Stimulated activated CD4-positive, alpha-beta T cell treated with anti-CD3 and anti-CD28 coated beads, Interleukin-1b, Interleukin-23, amount 100 ng/mL, for 4 hours (primary cell): ENCODE results near the gene GPX2.

ENCODE experiments used
- DNase-seq, 2 donors: peaks; one replicate each; pipeline ENCODE4 v3.0.0-alpha.2; 2020; ENCODE audit warnings: low read depth in 2 of 2

GPX2 gene

DNA sequence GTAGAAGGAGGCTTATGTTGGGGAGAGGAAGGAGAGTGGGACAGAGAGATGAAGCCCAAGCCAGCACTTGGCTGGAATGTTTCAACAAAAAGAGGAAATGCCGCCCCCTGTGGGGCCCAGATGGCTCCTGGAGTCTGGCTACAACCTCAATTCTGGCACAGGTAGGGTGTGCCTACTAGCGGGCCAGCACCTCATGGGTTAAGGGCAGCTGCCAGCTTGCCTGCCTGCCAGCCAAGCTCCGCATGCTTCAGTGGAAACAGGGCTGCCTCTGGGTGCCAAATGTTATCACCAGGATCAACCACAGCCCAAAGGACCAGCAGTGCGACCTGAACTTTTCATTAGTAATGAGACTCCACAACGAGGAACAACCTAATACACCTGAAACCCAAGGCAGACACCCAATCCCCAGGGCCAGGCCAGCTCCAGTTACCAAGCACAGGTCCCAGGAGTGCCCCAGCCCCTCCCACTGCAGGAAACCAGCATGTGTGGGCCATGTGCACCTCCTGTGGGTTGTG is 18.3 kb upstream of the GPX2 start:
- DNase-seq, result no peak

DNA sequence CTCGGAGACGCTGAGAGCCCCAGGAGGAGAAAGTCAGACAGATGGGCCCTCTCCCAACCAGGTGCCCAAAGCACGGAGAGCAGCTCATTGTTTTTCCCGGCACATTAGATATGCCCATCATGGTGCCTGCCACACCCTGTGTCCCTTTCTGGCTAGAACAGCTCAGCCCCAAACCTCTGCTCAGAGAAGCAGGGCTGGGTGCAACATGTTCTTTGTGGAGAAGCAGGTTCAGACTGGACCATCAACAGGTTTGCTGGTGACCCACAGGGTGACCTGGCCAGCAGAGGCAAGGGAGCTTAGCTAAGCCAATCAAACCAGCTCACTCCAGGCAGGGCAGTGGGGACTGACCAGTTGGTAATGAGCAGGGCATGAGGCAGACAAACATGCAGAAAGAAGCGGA is 16.2 kb upstream of the GPX2 start:
- no peak for DNase-seq

DNA sequence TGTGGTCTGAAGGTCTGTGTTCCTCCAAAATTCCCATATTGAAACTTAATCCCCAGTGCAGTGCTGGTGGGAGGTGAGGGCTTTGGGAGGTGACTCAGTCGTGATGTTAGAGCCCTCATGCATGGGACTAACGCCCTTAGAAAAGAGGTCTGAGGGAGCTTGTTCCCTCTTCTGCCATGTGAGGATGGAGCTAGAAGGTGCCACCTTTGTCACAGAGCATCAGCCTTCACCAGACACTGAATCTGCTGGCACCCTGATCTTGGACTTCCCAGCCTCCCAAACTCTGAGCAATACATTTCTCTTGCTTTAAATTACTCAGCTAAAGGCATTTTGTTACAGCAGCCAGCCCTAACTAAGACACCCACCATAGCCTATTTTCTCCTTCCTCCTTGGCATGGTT is 15.7 kb upstream of the GPX2 start:
- no peak for DNase-seq

DNA sequence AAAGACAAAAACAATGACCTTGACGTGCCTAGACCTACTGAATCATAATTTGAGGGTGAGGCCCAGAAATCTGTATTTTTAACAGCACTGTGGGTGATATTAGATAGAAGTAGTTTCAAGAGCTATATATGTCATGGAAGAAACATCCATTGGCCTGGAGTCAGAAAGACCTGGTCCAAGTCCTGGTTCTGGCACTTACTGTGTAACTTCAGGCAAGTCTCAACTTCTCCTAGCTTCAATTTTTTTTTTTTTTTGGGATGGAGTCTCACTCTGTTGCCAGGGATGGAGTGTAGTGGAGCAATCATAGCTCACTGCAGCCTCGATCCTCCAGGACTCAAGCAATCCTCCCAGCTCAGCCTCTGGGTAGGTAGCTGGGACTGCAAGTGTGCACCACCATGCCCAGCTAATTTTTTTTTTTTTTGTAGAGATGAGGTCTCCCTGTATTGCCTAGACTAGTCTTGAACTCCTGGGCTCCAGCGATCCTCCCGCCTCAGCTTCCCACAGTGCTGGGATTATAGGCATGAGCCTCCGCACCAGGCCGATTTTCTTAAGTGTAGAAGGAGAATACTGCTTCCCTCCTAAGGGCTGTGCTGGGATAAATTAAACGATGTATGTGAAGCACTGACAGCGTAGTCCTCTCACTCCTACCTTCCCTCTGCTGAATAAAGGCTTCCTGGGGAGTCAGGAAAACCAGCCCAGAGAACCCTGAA is 14.3 kb upstream of the GPX2 start:
- DNase-seq, result no peak

DNA sequence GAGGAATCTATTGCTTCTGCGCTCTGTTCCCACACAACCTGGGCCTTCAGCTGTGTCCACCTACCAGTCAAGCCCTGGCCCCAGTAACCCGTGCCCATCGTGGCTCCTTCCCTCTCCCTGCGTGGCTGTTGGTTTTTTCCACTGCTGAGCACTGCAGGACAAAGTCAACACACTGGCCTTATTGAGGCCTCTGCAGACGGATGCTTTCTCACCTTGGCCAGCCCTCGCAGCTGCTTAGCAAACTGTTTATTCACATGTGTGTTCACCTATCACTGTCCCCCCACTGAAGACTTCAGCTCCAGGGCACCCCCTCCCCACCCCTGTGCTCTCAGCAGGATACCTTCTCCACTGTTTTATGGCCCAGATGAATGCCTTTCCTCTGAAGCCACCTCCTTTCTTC is 12.8 kb upstream of the GPX2 start:
- no peak for DNase-seq

DNA sequence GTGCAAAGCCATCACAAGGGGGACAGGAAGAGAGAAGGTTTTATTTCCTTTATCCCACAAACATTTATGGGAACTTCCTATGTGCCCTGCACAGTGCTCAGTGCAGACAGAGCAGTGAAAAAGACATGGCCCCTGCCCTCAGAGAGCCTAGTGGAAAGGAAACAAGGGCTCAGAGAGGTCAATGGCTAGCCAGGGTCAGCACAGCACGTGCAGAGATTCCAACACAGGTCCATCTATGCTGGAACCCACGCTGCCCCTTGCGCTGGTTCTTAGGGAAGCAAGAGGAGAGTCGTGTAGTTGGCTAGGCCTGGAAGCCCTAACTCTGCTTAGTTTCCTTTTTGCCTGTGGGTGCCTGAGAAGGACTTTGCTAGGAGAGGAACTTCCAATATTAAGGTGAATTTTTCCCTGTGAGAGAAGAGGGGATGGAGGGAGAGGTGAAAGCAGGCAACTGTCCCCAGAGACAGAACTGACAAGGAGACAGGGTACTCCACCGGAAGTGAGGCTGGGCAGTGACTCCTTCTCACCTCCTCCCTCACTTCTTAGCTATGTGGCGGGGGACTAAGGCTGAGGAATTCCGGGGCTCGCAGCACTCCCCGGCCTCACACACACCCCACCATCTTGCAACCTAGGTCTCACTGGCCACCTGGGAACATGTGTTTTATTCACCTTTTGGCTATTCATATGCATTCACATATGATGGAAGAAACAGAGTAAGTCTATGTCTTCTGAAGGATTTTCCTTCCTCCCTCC is 12.1 kb upstream of the GPX2 start:
- DNase-seq, result no peak

DNA sequence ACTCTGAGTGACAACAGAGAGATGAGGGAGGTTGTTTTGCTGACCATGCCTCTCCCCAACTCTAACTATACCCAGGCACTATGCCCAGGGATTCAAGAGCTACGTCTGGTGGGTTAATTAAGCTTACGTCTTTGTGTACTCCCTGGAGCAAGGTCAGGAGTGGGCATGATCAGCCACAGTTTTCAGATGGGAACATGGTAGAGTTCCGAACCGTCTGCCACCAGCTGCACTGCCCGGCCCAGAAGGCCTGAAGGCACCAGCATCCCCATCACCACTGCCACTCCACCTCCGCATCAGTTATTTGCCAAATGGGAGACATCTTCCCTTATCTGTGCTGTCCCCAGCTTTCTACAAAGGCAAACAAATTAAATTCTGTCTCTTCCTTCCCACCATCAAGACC is 11.1 kb upstream of the GPX2 start:
- no peak for DNase-seq

DNA sequence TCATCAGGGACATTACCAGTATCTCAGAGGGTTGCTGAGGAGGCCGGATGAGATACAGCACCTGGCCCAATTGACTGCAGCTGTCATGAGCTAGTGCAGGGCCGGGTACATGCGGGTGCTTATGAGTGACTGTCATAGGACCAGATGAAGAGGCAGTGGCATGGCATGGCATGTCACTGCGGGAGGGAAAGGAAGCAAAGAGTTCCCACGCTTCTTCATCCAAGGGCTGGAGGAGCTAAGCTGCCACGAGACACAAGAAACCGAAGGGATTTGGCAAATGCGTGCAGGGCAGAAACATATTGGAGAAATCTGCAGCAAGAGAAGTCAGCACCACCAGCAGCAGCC is 10.7 kb upstream of the GPX2 start:
- no peak for DNase-seq

DNA sequence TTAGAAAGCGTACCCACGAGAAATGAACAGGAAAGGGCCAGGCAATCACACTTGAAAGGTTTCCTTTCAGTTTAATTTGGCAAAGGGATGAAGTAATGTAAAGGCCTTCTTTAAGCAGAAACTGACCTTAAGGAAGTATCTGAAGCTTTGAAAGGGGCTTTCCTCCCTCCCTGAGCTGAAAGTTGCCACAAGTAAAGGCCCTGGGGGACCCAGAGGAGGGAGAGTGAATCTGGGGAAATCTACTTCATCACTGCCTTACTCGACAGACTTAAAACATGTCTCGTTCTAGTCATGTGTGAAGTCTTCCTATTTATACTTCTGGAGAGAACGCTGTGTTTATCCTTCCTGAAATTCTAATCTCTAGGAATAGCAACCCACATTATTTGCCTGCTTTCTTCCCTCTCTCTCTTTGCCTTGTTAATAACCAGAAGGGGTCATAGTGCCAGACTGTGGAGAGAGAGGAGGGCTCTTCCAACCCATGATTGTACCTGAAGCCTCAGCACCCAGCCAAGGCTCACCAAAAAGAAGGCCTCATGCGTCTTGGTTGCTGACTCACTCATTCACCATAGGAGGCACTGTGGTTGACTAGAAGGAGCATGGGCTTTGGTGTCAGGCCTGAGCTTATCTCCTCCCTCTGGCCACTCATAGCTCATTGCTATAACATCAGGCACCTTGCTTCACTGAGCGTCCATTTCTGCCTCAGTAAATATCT is 10.2 kb upstream of the GPX2 start:
- no peak for DNase-seq

DNA sequence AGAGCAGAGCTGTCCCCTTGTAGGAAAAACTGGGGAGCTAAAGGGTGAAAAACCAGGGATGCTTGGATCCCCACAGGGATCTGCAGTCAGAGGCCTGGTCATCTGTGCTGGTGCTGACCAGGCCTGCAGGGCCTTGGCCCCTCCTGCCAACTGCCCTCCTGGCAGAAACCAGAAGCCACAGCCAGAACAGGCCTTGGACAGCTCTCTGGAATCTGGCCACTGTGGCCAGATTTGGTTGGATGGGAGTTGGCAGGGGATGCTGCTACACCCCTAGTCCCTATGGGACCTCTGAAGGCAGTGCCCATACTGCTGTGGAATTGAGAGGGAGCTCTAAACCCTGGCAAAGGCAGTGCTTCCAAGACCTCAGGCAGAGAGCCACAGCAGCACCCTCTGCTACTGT is 9.2 kb upstream of the GPX2 start:
- DNase-seq, result no peak

DNA sequence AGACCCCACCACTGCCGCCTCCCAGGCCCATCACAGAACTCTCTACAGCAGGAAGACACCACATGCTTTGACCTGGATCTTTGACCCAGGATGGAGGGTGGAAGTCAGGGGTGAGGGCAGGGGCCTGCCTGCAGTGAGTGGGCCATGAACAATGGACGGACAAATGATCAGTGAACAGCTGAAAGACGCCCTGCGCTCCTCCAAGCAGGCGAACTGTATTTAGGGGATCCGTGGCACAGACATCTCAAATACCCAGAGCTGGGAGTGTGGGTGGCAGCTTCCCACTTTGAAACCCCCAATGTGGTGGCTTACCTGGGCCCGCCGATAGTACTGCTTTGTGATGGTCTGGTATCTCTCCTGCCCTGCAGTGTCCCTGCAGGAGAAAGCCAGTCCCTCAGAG is 8.7 kb upstream of the GPX2 start:
- no peak for DNase-seq

DNA sequence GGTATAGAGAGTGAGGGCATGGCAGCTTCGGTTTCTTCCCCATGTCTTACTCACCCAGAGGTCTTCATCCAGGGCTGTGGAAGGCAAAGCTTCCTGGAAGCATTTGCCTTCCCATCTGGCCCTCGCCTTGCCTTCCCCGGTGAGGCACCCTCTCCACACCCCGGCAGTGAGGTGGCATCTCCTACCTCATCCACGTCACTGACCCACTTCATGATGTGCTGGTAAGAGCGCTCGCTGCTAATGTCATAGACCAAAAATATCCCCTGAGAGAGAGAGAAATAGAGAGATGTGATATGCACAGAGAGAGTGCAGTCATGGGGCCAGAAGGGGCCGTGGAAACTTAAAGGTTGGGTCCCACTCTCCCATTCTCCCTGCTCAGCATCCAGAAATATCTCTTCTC is 8.3 kb upstream of the GPX2 start:
- DNase-seq, result no peak

DNA sequence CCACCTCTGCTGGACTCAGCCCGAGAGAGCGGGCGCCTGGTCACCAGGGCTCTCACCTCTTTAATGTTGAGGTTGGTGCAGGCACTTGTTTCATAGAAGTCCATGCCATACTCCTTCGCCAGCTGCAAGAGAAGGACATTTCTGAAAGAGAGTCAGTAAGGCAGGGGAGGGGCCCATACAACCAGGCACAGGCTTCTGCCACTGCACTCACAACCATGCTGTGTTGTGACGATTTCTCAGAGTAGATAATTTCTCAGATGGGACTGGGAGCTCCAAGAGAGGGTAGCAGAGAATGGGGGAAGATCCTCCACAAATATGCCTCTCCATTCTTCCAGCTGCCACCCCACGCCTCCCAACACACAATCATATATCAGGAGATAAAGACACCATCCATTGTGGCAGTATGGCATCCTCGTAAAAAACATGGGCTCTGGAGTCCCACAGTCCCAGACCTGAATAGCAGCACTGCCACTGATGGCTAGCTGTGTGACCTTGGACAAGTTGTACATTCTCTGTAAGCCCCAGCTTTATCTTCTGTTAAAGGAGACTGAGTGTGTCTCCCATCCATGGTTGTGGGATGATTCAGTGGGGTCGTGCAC is 6.2 kb upstream of the GPX2 start:
- DNase-seq, result no peak

DNA sequence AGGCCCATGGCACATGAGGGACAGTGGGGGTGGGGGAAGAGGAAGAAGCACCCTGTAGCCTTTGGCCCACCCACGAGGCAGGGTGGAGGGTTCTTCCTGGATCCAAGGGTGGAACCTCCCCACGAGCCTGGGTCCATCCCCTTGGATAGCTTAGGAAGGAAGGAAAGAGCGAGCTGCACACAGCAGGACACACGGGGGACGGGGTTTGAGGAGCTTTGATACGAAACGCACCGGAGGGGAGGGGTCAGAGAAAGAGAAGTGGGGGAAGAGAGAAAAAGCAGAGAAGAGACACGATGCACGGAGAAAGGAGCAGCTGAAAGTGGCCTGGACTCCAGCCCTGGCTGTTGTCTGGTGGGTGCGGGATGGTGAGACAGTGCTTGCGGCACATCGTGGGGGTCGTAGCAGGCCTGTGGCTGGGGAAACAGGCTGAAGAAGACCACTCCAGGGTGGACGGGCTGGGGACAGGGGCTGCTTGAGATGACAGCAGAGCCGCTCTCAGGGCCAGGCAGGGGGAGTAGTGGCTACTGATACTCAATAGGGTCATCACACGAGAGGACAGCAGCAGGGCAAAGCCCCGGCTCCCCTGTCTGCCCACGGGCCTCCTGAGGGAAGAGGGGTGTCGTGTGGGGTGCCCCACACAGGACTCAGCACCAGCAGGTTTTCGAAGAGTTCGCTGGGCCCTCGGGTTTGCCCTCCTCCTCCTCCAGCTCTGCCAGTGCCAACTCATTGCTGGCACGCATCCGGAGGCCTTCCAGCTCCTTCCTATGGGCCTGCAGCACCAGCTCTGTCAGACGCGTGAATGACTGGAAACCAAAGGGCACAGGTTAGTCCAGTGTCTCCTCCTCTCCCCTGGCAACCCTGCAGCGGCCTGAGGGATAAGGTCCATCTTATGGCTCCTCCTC is 5.4 kb upstream of the GPX2 start:
- DNase-seq, result no peak

DNA sequence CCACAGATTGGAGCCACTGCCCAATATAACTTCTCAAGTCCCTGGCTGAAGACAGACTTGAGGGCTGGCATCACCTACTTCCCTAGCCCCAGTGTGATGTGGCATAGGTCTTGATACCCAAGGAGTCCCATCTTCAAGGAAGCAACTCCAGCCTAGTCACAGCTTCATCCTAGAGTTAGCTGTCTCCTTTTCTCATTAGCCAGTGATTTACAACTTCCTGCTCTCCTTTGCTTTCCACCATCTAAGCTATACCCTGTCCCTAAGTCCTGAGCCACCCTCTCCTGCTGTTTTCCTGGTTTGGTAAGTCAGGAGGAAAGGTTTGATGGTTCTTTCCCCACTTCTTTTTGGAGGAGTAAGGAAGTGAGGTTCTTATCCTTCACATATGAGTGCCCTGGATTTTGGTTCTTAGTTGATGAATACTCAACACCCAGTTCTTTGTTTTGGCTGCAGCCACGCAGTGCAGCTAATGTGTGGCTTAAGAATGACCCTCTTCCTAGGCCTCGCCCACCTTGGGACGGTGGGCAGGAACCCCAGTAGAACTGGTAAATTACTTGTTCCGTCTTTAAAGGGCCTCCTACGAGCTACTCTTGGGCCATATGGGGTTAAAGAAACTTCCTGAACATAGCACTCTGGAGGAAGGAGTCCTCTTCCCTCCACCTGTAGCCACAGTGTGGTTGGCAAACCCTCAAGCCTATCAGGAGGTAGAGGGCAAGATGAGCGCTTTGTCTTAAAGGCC is 3.9 kb upstream of the GPX2 start:
- DNase-seq, result no peak

DNA sequence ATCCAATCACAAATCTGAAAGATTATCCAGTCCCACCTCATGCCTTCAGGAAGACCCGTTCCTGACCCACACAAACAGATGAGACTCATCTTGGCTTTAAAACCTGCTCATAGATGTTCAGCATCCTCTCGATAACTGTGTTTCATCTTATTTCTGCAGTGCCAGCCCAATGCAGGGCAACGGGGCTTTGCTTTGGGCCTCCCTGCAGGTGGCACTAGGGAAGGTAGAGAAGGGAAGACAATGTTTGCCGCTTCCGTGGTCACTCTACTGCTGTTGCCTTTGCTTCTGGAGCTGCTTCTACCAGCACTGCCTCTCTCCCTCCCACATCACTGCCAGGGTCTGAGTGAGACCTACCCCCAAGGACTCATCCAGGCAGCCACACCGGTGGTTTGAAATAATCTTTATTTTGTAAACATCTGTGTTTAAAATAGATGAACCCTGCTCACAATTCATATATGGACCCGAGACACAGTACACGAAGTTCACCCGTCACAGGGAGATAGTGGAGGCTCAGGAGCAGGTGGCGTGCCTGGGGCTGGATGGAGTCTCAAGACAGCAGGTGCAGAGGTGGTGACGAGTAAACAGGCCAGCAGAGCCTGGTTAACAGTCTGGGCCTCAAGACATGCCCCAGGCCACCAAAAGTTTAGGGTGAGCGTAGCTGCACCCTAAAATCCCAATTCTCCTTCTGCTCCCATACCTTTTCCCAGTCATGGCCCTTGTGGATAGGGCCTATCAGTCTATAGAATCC is 3.1 kb upstream of the GPX2 start:
- no peak for DNase-seq

DNA sequence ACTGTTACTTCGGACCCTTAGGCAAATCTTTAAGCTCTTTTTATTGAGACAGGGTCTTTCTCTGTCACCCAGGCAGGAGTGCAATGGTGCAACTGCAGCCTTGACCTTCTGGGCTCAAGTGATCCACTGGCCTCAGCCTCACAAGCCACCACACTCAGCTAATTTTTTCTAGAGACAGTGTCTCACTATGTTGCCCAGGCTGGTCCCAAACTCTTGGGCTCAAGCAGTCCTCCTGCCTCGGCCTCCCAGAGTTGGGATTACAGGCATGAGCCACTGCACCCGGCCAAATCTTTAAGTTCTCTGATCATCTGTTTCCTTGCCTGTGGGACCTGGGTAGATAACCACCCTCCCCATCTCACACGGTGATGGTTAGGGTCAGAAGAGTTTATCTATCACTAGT is 2.3 kb upstream of the GPX2 start:
- DNase-seq, result no peak

DNA sequence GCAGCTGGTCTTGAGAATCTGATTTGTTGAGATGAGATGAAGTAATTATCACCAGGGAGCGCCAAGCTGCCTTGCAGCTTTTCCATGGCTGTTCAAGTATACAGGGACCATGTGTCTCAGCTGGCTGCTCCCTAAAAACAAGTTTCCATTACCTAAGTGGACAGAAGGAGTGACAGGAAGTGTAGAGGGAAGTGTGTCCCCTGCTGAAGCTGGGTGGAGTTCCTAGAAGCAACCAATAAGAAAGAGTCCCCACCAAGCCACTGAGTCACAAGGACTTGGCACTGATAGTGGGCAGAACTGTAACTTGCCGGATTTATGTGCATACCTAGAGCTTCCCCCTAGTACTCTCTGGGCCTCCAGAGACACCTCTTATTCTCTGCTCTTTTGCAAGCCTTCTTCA is 1.5 kb upstream of the GPX2 start:
- DNase-seq, result no peak

DNA sequence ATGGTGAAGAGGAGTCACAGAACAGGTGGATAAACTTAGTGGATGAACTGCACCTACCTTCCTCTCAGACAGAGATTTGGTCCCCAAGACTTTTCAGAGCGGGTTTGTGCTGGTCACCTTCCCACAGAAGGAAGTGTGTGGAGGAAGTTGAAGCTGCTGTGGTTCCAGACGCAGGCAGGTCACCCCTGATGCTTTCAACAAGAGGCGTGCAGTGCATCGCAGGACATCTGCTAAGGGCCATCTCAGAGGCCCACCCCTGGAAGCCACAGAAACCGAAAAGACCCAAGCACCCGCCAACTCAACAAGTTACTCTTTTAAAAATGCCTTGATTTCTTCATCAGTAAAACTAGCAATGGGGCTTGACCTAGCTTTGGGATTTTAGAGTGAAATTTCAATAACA is 1.0 kb upstream of the GPX2 start:
- no peak for DNase-seq

DNA sequence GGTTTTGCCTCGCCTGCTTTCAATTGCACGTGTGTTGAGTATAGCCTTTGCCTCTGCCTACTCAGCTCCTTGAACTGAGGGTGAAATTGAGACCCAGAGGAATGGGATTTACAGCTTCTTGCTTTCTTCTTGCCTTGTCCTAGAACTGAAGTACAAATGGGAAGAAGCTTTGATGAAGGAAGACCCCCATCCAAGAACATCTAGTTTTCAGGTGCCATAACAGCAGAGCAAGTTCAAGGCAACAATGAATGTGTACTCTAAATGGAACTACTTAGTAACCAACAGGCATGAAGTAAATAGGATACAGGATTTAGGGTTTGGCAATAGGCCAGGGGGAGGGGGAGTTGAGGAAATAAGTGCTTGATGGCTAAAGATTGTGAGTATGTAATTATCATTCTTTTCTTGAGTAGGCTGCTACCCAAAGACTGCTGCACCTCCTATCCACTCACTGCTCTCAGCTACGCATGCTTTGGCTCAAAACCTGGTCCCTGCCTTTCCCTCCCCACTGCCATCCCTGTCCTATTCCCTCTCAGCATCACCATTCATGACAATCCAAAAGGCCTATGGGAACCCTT is 2.1 kb downstream of the GPX2 start:
- no peak for DNase-seq
